Measurements from ENCODE around the gene EYA4. TPM values are rescaled to one million over a fixed set of nuclear protein-coding genes. Genes with fewer than 3 reads are reported as not detected.
A peak's percentile ranks its signal among the peaks of the same experiment; 100 is the strongest.

The EYA4 gene
- total RNA-seq, 1 donor from 2014 or later, result 1.6 TPM

DNA sequence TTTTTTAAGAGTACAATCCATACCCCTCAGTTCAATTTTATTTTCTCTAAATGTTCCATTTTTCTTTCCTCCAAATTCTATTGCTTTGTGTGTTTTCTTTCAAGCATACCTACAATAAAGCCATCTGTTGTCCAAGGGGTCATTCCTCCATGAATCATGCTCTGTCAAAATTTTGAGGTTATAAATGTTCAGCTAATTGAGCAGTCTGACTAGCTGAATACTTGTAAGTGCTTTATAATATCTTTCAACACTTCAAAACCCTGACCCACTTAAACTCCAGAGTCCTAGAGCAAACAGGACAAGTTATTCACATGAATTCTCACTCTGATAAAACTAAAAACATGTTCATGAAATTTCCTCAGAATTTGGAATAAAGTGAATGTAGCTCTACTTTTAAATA lies 33.4 kb upstream of the EYA4 start:
- Histone ChIP-seq H3K79me2 (ENCODE audit: insufficient read depth, low read length) (no peaks in the 10 kb centered on the region), H3K4me1 (ENCODE audit: insufficient read depth, low read length) (no peaks in the 10 kb centered on the region), H3K27me3 (ENCODE audit: insufficient read depth, low read length) (no peaks in the 10 kb centered on the region), H3K36me3 (ENCODE audit: insufficient read depth, low read length) (no peaks in the 10 kb centered on the region), H4K20me1 (ENCODE audit: insufficient read depth, low read length) (no peaks in the 10 kb centered on the region), H3K9ac (ENCODE audit: low read length) (no peak overlapping the region), H2AFZ (ENCODE audit: low read depth, low read length) (no peak overlapping the region), H3K9me3 (ENCODE audit: insufficient read depth, low read depth, low read length) (no peaks in the 10 kb centered on the region), H3K27ac (ENCODE audit: low read depth, low read length) (no peak overlapping the region), H3K4me3 (ENCODE audit: insufficient read depth, low read depth, low read length) (no peak overlapping the region), H3K4me2 (ENCODE audit: low read length) (no peak overlapping the region)
- no peak for DNase-seq (ENCODE audit: low read depth)
- H3K4me1 Mint-ChIP-seq (ENCODE audit: low read depth, unreplicated experiment), result peaks cover 5% of the 10 kb centered on the region
- H3K27ac Mint-ChIP-seq (ENCODE audit: unreplicated experiment), result no peak overlapping the region
- no peak for FAIRE-seq
- no peak for TF ChIP-seq EZH2 (IDR thresholded peaks at IDR 0.05; ENCODE audit: insufficient read depth, low read length)
- TF ChIP-seq, protein P1, sequence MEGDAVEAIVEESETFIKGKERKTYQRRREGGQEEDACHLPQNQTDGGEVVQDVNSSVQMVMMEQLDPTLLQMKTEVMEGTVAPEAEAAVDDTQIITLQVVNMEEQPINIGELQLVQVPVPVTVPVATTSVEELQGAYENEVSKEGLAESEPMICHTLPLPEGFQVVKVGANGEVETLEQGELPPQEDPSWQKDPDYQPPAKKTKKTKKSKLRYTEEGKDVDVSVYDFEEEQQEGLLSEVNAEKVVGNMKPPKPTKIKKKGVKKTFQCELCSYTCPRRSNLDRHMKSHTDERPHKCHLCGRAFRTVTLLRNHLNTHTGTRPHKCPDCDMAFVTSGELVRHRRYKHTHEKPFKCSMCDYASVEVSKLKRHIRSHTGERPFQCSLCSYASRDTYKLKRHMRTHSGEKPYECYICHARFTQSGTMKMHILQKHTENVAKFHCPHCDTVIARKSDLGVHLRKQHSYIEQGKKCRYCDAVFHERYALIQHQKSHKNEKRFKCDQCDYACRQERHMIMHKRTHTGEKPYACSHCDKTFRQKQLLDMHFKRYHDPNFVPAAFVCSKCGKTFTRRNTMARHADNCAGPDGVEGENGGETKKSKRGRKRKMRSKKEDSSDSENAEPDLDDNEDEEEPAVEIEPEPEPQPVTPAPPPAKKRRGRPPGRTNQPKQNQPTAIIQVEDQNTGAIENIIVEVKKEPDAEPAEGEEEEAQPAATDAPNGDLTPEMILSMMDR (IDR thresholded peaks at IDR 0.05; ENCODE audit: insufficient read depth, low read depth, low read length), result no peak
- no peaks in the 10 kb centered on the region for H3K27me3 Mint-ChIP-seq (ENCODE audit: low read depth, unreplicated experiment)
- no peak overlapping the region for H3K4me3 Mint-ChIP-seq (ENCODE audit: unreplicated experiment)
- no peaks in the 10 kb centered on the region for H3K36me3 Mint-ChIP-seq (ENCODE audit: low read depth, unreplicated experiment)
- peaks cover 3% of the 10 kb centered on the region for H3K9me3 Mint-ChIP-seq (ENCODE audit: unreplicated experiment)

DNA sequence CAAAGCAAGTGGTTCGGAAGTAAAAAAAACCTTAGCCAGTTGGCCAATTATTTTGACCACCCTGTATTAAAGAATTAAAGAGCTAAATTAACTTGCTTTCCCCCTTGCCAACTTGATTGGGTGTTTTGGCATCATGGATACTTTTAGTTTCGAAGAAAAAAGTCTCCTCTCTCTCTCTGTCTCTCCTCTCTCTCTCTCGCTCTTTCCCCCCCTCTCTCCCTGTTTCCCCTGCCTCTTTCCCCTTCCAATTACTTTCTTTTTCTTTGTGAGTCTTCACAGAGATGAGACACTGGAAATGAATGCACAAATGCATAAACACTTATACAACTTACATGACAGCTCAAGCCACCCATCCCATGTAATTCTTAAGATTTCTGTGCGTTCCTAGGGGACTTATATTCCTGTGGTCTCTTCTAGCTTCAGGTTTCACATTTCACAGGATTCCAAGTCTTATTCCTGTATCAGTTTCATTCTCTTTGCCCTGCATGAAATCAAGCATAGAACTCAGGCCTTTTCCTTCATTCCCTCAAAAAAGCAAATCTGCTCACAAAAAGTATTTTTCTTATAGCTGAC lies 32.9 kb upstream of the EYA4 start:
- H3K27me3 Mint-ChIP-seq (ENCODE audit: low read depth, unreplicated experiment), result no peaks in the 10 kb centered on the region
- no peaks in the 10 kb centered on the region for H4K20me1 ChIP-seq (ENCODE audit: insufficient read depth, low read length)
- TF ChIP-seq, protein P1 (IDR thresholded peaks at IDR 0.05; ENCODE audit: insufficient read depth, low read depth, low read length), result no peak
- no peak for TF ChIP-seq EZH2 (IDR thresholded peaks at IDR 0.05; ENCODE audit: insufficient read depth, low read length)
- no peak overlapping the region for H3K27ac Mint-ChIP-seq (ENCODE audit: unreplicated experiment)
- H3K27ac ChIP-seq (ENCODE audit: low read depth, low read length), result no peak overlapping the region
- H3K36me3 Mint-ChIP-seq (ENCODE audit: low read depth, unreplicated experiment), result no peaks in the 10 kb centered on the region
- H3K9ac ChIP-seq (ENCODE audit: low read length), result no peak overlapping the region
- H3K36me3 ChIP-seq (ENCODE audit: insufficient read depth, low read length), result no peaks in the 10 kb centered on the region
- no peaks in the 10 kb centered on the region for H3K9me3 ChIP-seq (ENCODE audit: insufficient read depth, low read depth, low read length)
- no peak overlapping the region for H3K4me2 ChIP-seq (ENCODE audit: low read length)
- H3K9me3 Mint-ChIP-seq (ENCODE audit: unreplicated experiment), result peaks cover 3% of the 10 kb centered on the region
- H3K4me1 ChIP-seq (ENCODE audit: insufficient read depth, low read length), result no peaks in the 10 kb centered on the region
- H3K4me3 ChIP-seq (ENCODE audit: insufficient read depth, low read depth, low read length), result no peak overlapping the region
- H3K27me3 ChIP-seq (ENCODE audit: insufficient read depth, low read length), result no peaks in the 10 kb centered on the region
- DNase-seq (ENCODE audit: low read depth) (peak; percentile 46), FAIRE-seq (no peak)
- no peak overlapping the region for H2AFZ ChIP-seq (ENCODE audit: low read depth, low read length)
- no peaks in the 10 kb centered on the region for H3K79me2 ChIP-seq (ENCODE audit: insufficient read depth, low read length)
- H3K4me3 Mint-ChIP-seq (ENCODE audit: unreplicated experiment), result no peak overlapping the region
- peaks cover 5% of the 10 kb centered on the region for H3K4me1 Mint-ChIP-seq (ENCODE audit: low read depth, unreplicated experiment)

DNA sequence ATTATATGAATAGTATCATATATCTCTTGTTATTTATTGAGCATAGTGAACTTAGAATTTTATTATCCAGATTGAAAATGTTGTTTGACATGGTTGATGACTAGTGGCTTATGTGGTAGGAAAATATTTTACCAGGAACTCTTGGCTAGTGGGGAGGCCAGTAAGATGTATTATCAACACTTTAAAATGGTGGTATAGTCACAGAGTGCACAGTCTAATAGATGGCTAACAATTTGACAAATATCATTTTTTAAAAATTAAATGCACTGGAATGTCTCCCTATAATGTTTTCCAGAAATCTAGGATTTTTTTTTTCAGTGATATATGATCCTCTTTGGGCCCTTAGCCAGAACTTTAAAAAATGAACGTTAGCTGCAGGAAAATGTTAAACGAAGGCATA lies 26.9 kb upstream of the EYA4 start:
- Mint-ChIP-seq H3K27ac (ENCODE audit: unreplicated experiment) (no peak overlapping the region), H3K9me3 (ENCODE audit: unreplicated experiment) (peaks cover 4% of the 10 kb centered on the region), H3K27me3 (ENCODE audit: low read depth, unreplicated experiment) (no peaks in the 10 kb centered on the region), H3K36me3 (ENCODE audit: low read depth, unreplicated experiment) (no peaks in the 10 kb centered on the region), H3K4me3 (ENCODE audit: unreplicated experiment) (no peak overlapping the region), H3K4me1 (ENCODE audit: low read depth, unreplicated experiment) (peaks cover 1% of the 10 kb centered on the region)
- Histone ChIP-seq H2AFZ (ENCODE audit: low read depth, low read length) (no peak overlapping the region), H3K4me1 (ENCODE audit: insufficient read depth, low read length) (no peaks in the 10 kb centered on the region), H3K36me3 (ENCODE audit: insufficient read depth, low read length) (no peaks in the 10 kb centered on the region), H4K20me1 (ENCODE audit: insufficient read depth, low read length) (no peaks in the 10 kb centered on the region), H3K4me3 (ENCODE audit: insufficient read depth, low read depth, low read length) (no peak overlapping the region), H3K9me3 (ENCODE audit: insufficient read depth, low read depth, low read length) (no peaks in the 10 kb centered on the region), H3K27me3 (ENCODE audit: insufficient read depth, low read length) (no peaks in the 10 kb centered on the region), H3K27ac (ENCODE audit: low read depth, low read length) (no peak overlapping the region), H3K4me2 (ENCODE audit: low read length) (no peak overlapping the region), H3K79me2 (ENCODE audit: insufficient read depth, low read length) (no peaks in the 10 kb centered on the region), H3K9ac (ENCODE audit: low read length) (no peak overlapping the region)
- DNase-seq (ENCODE audit: low read depth) (no peak), FAIRE-seq (no peak)
- no peak for TF ChIP-seq EZH2 (IDR thresholded peaks at IDR 0.05; ENCODE audit: insufficient read depth, low read length)
- TF ChIP-seq, protein P1 (IDR thresholded peaks at IDR 0.05; ENCODE audit: insufficient read depth, low read depth, low read length), result no peak
